ENCODE results near the gene DOCK1. TPM values are rescaled to one million over a fixed set of nuclear protein-coding genes. Genes with fewer than 3 reads are reported as not detected.

Gene DOCK1
- total and polyA plus RNA-seq, 5 experiments from 2014 or later = not detected

DNA sequence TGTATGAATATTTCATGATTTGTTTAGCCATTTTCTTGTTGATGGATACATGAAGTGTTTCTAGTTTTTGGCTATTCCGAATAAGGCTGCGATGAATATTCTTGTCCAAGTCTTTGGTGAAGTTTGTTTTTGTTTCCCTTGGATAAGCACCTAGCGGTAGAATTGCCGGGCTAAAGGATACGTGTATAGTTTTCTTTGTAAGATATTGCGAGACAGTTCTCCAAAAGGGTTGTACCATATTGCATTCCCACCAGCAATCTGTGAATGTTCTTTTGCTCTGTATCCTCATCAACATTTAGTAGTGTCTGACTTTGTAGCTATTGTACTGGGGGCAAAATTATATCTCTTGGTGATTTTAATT, 142.6 kb downstream of the DOCK1 start:
- Mint-ChIP-seq H3K36me3 (no peaks in the 10 kb centered on the region), H3K9me3 (no peaks in the 10 kb centered on the region), H3K27ac (no peak overlapping the region), H3K4me1 (peaks cover 0 to 2% (median 0%) of the 10 kb centered on the region in 4 donors), H3K4me3 (no peak overlapping the region), H3K27me3 (no peaks in the 10 kb centered on the region)
- DNase-seq (no peak), ATAC-seq (no peak)
- POLR2A ChIA-PET = no interaction called here

- H3K4me3 Mint-ChIP-seq = no peak overlapping the region
- ATAC-seq = no peak
- peaks cover 0 to 3% (median 0%) of the 10 kb centered on the region in 4 donors for H3K4me1 Mint-ChIP-seq
- H3K27ac Mint-ChIP-seq = no peak overlapping the region
- no peaks in the 10 kb centered on the region for H3K27me3 Mint-ChIP-seq
- H3K9me3 Mint-ChIP-seq = no peaks in the 10 kb centered on the region
- H3K36me3 Mint-ChIP-seq = no peaks in the 10 kb centered on the region
- POLR2A ChIA-PET = no interaction called here
- no peak for DNase-seq
Observed at GRCh38 chr10:127048630-127049029, 143.4 kb downstream of the DOCK1 start.

DNA sequence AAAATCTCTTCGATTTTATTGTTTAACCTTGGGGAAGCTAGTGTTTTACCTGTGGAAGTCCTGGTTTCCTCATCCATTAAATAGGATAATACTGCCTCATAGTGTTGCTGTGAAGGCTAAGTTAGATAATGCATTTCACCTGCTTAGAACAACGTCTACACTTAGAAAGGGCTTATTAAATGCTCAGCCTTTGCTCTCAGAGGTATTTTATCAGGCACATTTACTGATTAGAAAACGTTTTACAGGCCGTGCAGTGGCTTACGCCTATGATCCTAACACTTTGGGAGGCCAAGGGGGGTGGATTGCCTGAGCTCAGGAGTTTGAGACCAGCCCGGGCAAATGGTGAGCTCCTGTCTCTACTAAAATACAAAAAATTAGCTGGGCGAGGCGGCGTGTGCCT, 146.8 kb downstream of the DOCK1 start:
- no peak overlapping the region for H3K27ac Mint-ChIP-seq
- H3K9me3 Mint-ChIP-seq = peaks cover 0 to 10% (median 0%) of the 10 kb centered on the region in 9 donors
- no peaks in the 10 kb centered on the region for H3K36me3 Mint-ChIP-seq
- H3K4me3 Mint-ChIP-seq = no peak overlapping the region
- ATAC-seq = no peak
- no peak for DNase-seq
- H3K27me3 Mint-ChIP-seq = peaks cover 0 to 2% (median 0%) of the 10 kb centered on the region in 5 donors
- POLR2A ChIA-PET = no interaction called here
- peaks cover 0 to 3% (median 0%) of the 10 kb centered on the region in 4 donors for H3K4me1 Mint-ChIP-seq

- H3K27ac Mint-ChIP-seq = no peak overlapping the region
- peaks cover 0 to 3% (median 0%) of the 10 kb centered on the region in 4 donors for H3K4me1 Mint-ChIP-seq
- peaks cover 0 to 10% (median 0%) of the 10 kb centered on the region in 3 donors for H3K36me3 Mint-ChIP-seq
- POLR2A ChIA-PET = no interaction called here
- no peak for ATAC-seq
- DNase-seq = no peak
- H3K27me3 Mint-ChIP-seq = peaks cover 0 to 2% (median 0%) of the 10 kb centered on the region in 5 donors
- H3K9me3 Mint-ChIP-seq = peaks cover 5 to 35% (median 13%) of the 10 kb centered on the region in 9 donors
- H3K4me3 Mint-ChIP-seq = no peak overlapping the region
Observed at GRCh38 chr10:127055263-127055662, 150.0 kb downstream of the DOCK1 start.

GRCh38 chr10:127059314-127059713, 154.1 kb downstream of the DOCK1 start:
- H3K4me1 Mint-ChIP-seq = no peaks in the 10 kb centered on the region
- no peak overlapping the region for H3K27ac Mint-ChIP-seq
- POLR2A ChIA-PET = no interaction called here
- DNase-seq (no peak), ATAC-seq (no peak)
- peaks cover 0 to 2% (median 0%) of the 10 kb centered on the region in 5 donors for H3K27me3 Mint-ChIP-seq
- peaks cover 6 to 35% (median 15%) of the 10 kb centered on the region in 9 donors for H3K9me3 Mint-ChIP-seq
- peaks cover 0 to 16% (median 0%) of the 10 kb centered on the region in 3 donors for H3K36me3 Mint-ChIP-seq
- no peak overlapping the region for H3K4me3 Mint-ChIP-seq

GRCh38 chr10:127063762-127064161, 158.5 kb downstream of the DOCK1 start:
- POLR2A ChIA-PET = no interaction called here
- Mint-ChIP-seq H3K27me3 (peaks cover 0 to 10% (median 0%) of the 10 kb centered on the region in 5 donors), H3K4me1 (peaks cover 0 to 5% (median 0%) of the 10 kb centered on the region in 4 donors)

GRCh38 chr10:127064474-127064873, 159.2 kb downstream of the DOCK1 start:
- peaks cover 0 to 5% (median 0%) of the 10 kb centered on the region in 4 donors for H3K4me1 Mint-ChIP-seq
- no peak overlapping the region for H3K4me3 Mint-ChIP-seq
- H3K9me3 Mint-ChIP-seq = peaks cover 0 to 16% (median 10%) of the 10 kb centered on the region in 9 donors
- no peak for DNase-seq
- peaks cover 0 to 10% (median 0%) of the 10 kb centered on the region in 5 donors for H3K27me3 Mint-ChIP-seq
- ATAC-seq = no peak
- H3K36me3 Mint-ChIP-seq = peaks cover 0 to 11% (median 0%) of the 10 kb centered on the region in 3 donors
- no peak overlapping the region for H3K27ac Mint-ChIP-seq
- POLR2A ChIA-PET = no interaction called here

More at GRCh38 chr10:127063762-127064161, 158.5 kb downstream of the DOCK1 start:
- H3K4me3 Mint-ChIP-seq = no peak overlapping the region
- ATAC-seq (no peak), DNase-seq (no peak)
- H3K36me3 Mint-ChIP-seq = peaks cover 0 to 11% (median 0%) of the 10 kb centered on the region in 3 donors
- H3K9me3 Mint-ChIP-seq = peaks cover 0 to 24% (median 14%) of the 10 kb centered on the region in 9 donors
- H3K27ac Mint-ChIP-seq = no peak overlapping the region

DNA sequence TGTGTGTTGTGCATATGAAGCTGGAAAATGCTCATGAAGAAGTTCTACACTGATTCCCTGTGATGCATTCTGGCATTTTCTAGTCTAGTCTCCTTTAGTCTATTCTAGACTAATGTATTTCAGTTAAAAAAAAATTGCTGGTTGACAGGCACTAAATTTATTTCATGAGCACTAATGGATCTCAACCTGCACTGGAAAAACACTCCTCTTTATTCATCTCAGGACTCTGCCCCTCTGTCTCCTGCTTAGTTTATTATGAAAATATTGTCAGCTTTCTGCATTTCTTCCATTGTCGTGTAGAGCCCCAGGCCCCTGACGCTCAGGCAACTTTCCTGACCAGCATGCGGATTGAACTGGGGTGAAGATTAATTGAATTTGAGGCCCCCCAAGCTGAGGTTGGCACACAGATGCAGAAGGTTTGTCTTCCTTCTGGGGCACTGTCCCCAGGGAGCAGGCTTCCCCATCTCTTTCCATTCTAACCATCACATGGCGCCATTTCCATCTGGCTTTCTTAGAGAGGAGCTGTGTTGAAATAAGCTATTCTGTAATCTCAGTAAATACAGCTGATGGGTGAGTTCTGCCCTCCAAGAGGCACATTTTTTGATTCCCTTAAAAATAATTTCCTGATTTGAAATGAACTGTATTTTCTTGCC, 162.4 kb downstream of the DOCK1 start:
- ATAC-seq (no peak), DNase-seq (no peak)
- Mint-ChIP-seq H3K4me3 (no peak overlapping the region), H3K36me3 (no peaks in the 10 kb centered on the region), H3K4me1 (peaks cover 0 to 5% (median 0%) of the 10 kb centered on the region in 4 donors), H3K27me3 (peaks cover 0 to 15% (median 1%) of the 10 kb centered on the region in 5 donors), H3K27ac (no peak overlapping the region), H3K9me3 (peaks cover 0 to 10% (median 0%) of the 10 kb centered on the region in 9 donors)
- POLR2A ChIA-PET = no interaction called here

GRCh38 chr10:127068485-127068884, 163.3 kb downstream of the DOCK1 start:
- peaks cover 0 to 16% (median 1%) of the 10 kb centered on the region in 5 donors for H3K27me3 Mint-ChIP-seq

GRCh38 chr10:127069436-127069835, 164.2 kb downstream of the DOCK1 start:
- no peak overlapping the region for H3K4me3 Mint-ChIP-seq
- peaks cover 0 to 20% (median 1%) of the 10 kb centered on the region in 5 donors for H3K27me3 Mint-ChIP-seq
- H3K4me1 Mint-ChIP-seq = peaks cover 0 to 5% (median 0%) of the 10 kb centered on the region in 4 donors
- no peaks in the 10 kb centered on the region for H3K36me3 Mint-ChIP-seq
- H3K27ac Mint-ChIP-seq = no peak overlapping the region
- peaks cover 0 to 10% (median 0%) of the 10 kb centered on the region in 9 donors for H3K9me3 Mint-ChIP-seq
- no peak for DNase-seq
- no peak for ATAC-seq
- POLR2A ChIA-PET = no interaction called here

More at GRCh38 chr10:127068485-127068884, 163.3 kb downstream of the DOCK1 start:
- no peak overlapping the region for H3K4me3 Mint-ChIP-seq
- H3K4me1 Mint-ChIP-seq = peaks cover 0 to 5% (median 0%) of the 10 kb centered on the region in 4 donors
- ATAC-seq (no peak), DNase-seq (no peak)
- POLR2A ChIA-PET = no interaction called here
- no peaks in the 10 kb centered on the region for H3K36me3 Mint-ChIP-seq
- H3K27ac Mint-ChIP-seq = no peak overlapping the region
- H3K9me3 Mint-ChIP-seq = peaks cover 0 to 10% (median 0%) of the 10 kb centered on the region in 9 donors

DNA sequence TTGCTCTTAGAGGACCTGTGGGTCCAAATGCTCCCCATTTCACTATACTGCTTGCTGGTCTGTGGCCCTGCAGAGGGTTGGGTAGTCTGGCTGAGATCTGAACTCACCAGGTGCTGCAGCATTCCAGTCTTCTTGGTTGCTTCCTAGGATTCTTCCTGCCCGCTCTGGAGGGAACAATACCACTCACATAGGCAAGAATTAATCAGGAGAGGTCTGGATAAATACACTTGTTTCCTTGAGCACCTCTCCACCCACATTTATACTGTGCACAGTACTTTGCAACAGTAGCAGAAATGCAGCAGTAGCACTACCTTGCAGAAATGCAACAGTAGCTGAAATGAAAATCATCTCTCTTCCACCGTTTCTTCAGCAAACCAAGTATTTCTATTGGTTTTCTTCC, 165.9 kb downstream of the DOCK1 start:
- peaks cover 0 to 2% (median 0%) of the 10 kb centered on the region in 4 donors for H3K4me1 Mint-ChIP-seq
- peaks cover 0 to 5% (median 0%) of the 10 kb centered on the region in 9 donors for H3K9me3 Mint-ChIP-seq
- H3K27me3 Mint-ChIP-seq = peaks cover 0 to 10% (median 0%) of the 10 kb centered on the region in 5 donors
- POLR2A ChIA-PET = no interaction called here
- DNase-seq (no peak), ATAC-seq (no peak)
- no peak overlapping the region for H3K4me3 Mint-ChIP-seq
- H3K27ac Mint-ChIP-seq = no peak overlapping the region
- no peaks in the 10 kb centered on the region for H3K36me3 Mint-ChIP-seq

DNA sequence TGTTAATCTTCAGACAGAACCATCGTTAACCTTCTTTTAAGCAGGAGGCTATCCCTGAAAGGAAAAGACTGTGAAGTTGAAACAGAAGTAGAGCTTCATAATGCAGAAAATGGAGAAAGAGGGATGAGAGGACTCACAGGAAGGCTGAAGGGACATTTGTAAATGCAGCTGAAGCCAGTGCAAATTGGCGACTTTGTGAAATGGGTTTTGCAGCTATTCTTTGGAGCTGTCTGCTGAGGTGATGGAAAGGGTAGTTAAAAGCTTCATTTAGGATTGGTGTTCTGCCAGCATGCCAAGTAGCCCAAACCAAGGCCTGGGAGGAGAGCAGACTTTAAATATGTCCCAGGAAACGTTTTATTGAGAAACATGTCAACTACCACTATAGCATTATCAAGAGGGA, 168.4 kb downstream of the DOCK1 start:
- Mint-ChIP-seq H3K27ac (no peak overlapping the region), H3K4me3 (no peak overlapping the region), H3K9me3 (no peaks in the 10 kb centered on the region), H3K36me3 (no peaks in the 10 kb centered on the region), H3K27me3 (peaks cover 0 to 15% (median 0%) of the 10 kb centered on the region in 5 donors), H3K4me1 (no peaks in the 10 kb centered on the region)
- no peak for DNase-seq
- POLR2A ChIA-PET = no interaction called here
- ATAC-seq = no peak

DNA sequence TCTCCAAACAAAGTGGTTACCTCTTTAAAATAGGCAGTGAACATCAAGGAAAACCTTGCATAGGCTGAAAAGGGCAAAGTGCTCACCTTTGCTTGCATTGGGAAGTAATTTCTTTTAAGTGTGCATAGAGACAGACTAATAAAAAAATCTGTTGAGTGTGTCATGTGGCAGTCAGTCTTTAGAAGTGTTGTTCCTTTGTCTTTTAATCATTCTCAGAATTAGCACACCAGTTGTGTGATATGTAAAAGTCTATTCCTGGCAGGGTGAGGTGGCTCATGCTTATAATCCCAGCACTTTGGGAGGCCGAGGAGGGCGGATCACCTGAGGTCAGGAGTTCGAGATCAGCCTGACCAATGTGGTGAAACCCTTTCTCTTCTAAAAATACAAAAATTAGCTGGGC, 174.2 kb downstream of the DOCK1 start:
- ATAC-seq (no peak), DNase-seq (no peak)
- POLR2A ChIA-PET = no interaction called here
- Mint-ChIP-seq H3K4me3 (no peak overlapping the region), H3K4me1 (no peaks in the 10 kb centered on the region), H3K27me3 (peaks cover 0 to 9% (median 0%) of the 10 kb centered on the region in 5 donors), H3K36me3 (no peaks in the 10 kb centered on the region), H3K9me3 (peaks cover 0 to 19% (median 0%) of the 10 kb centered on the region in 9 donors), H3K27ac (no peak overlapping the region)

Data from naive thymus-derived CD8-positive, alpha-beta T cell (primary cell).